Measurements from ENCODE around the gene REV3L.

The REV3L gene

GRCh38 chr6:111423960-111424846 lies 58.8 kb downstream of the REV3L start:
- DNase-seq (ENCODE audit: low spot score) = no peak

GRCh38 chr6:111423055-111423633 lies 59.9 kb downstream of the REV3L start:
- no peak for DNase-seq (ENCODE audit: low spot score)

DNA sequence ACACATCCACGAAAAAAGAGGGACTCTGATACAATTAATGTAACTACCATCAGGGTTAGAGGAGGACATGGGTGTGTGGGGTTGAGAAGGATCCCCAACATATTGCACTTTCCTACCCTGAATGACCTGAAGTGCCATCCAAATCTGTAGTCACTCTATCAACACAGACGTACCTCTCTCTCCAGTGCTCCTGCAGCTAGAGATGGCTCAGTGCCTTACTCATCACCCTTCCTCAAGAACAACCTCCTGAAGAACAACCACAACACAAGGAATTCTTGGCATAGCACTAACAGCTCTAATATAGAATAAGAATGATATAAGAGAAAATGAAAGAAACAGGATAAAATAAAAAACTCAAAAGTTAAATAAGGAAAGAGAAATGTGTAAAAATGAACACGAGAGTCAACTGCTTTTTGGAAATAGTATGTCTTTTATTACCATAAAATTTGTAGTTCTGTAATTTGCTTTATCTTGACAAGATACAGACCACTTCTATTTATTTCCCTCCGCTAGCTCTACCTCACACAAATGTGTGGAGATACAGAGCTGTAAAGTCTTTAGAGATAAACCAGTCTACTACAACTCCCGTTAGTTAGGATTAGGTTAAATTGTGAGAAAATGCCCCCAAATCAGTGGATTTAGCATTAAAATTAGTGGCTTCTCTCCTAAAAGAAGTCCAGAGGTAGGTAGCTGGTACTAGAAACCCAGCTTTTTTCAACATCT lies 63.9 kb downstream of the REV3L start:
- no peak for DNase-seq (ENCODE audit: low spot score)

DNA sequence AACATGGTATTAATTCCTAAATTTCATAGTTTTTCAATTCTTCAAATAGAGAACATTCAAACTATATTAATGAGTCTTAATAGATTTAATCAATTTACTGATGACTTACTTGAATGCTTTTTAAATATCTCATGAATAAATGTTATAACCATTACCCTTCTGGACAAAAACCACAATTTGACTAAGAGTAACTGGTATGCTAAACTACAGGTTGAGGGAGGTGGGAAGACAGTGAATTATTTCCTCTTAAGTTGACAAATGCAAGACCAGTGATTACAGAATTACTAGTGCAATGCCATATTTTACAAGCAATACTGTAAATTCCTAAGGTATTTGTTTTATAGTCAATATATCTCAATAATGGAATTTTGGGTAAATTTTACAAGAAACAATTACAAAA lies 65.1 kb downstream of the REV3L start:
- DNase-seq (ENCODE audit: low spot score) = no peak

- no peak for DNase-seq (ENCODE audit: low spot score)
These were observed 65.8 kb downstream of the REV3L start for GRCh38 chr6:111417181-111417585.

GRCh38 chr6:111416529-111416928 lies 66.5 kb downstream of the REV3L start:
- DNase-seq (ENCODE audit: low spot score) = no peak

DNA sequence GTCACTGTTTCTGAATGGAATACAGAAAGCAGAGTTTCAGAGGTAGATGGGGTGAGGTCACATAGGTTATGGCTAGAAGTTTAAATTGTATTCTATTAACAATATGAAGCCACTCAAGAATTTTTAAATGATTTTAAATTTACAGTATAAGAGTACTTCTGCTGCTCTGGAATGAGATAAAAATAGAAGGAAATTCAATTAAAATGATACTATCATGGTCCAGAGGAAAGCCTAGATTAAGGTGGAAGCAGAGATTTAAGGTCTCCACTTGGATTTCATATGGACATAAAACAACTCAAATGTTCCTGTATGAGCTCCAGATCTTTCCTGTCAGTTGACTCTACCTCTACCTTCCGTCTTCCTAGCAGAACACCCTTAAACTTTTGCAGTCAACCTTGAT lies 68.6 kb downstream of the REV3L start:
- DNase-seq (ENCODE audit: low spot score) = no peak

DNA sequence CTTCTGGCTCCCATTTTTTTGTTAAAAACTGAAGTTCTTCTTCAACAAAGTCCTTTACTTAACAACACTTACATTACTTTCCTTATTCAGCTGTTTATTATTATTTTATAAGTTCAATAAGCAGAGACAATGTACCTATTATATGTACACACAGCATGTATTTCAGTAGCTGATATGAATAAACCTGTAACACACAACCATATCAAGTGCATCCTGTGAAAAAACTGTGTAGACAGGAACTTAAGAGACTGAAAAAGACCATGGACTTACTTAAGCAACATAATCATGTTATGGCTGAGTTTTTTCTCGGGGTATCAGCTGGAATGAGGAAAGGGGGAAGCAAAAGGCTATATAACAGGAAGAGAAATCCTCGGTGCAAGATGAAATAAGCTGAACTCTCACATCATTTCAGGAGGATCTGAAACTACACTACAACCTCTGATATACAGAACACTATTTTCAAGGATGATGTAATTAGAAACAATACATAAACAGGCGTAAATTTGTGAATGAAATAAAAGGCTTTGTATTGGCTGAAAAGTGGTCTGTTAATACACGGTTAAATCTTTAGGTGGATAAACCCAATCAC lies 70.9 kb downstream of the REV3L start:
- DNase-seq (ENCODE audit: low spot score) = no peak

DNA sequence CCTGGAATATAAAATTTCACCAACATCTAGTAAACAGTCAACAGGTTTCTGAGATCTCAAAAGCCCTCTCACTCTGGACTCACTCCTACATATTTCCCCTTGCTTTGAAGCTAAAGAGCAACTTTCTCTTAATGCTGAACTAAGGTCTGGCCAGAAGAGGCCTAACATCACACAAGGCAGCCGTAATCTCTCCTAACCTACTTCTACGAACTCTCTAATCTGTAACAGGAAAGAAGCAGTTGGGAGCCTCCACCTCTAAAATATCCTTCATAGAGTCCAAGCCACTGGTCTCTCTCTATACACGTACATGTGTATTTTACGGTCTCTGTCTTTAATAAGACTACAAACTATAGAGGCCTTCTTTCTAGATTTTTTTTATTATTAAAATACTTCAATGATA lies 72.0 kb downstream of the REV3L start:
- DNase-seq (ENCODE audit: low spot score) = no peak

GRCh38 chr6:111410371-111410770 lies 72.6 kb downstream of the REV3L start:
- DNase-seq (ENCODE audit: low spot score) = no peak

GRCh38 chr6:111409430-111409829 lies 73.6 kb downstream of the REV3L start:
- DNase-seq (ENCODE audit: low spot score) = no peak

GRCh38 chr6:111407686-111408085 lies 75.3 kb downstream of the REV3L start:
- no peak for DNase-seq (ENCODE audit: low spot score)

GRCh38 chr6:111406200-111406721 lies 76.8 kb downstream of the REV3L start:
- DNase-seq (ENCODE audit: low spot score) = no peak

DNA sequence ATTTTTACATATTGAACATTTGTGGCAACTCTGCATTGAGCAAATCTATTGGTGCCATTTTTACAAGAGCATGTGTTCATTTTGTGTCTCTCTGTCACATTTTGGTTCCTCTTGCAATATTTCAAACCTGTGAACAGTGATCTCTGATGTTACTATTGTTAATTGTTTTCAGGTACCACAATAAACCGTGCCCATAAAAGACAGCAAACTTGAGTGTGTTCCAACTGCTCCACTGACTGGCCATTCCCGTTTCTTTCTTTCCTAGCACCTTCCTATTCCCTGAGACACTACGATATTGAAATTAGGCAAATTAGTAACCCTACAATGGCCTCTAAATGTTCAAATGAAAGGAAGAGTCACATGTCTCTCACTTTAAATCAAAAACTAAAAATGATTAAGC lies 79.6 kb downstream of the REV3L start:
- DNase-seq (ENCODE audit: low spot score) = no peak

DNA sequence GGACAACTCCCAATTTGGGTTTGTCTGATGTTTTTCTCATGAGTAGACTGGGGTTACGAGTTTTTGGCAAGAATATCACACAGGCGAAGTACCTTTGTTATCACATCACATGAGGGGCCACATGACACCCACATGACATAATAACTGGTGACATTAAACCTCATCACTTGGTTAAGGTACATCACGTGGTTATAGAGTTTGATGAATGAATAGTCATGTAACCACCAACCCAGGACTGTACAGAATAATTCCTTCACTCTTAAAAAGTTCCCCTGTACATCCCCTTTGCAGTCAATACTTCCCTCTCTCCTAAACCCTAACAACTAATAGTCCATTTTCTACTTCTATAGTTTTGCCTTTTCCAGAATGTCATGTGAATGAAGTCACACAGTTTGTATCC lies 83.4 kb downstream of the REV3L start:
- DNase-seq (ENCODE audit: low spot score) = no peak

GRCh38 chr6:111388681-111389080 lies 94.3 kb downstream of the REV3L start:
- DNase-seq (ENCODE audit: low spot score) = no peak

DNA sequence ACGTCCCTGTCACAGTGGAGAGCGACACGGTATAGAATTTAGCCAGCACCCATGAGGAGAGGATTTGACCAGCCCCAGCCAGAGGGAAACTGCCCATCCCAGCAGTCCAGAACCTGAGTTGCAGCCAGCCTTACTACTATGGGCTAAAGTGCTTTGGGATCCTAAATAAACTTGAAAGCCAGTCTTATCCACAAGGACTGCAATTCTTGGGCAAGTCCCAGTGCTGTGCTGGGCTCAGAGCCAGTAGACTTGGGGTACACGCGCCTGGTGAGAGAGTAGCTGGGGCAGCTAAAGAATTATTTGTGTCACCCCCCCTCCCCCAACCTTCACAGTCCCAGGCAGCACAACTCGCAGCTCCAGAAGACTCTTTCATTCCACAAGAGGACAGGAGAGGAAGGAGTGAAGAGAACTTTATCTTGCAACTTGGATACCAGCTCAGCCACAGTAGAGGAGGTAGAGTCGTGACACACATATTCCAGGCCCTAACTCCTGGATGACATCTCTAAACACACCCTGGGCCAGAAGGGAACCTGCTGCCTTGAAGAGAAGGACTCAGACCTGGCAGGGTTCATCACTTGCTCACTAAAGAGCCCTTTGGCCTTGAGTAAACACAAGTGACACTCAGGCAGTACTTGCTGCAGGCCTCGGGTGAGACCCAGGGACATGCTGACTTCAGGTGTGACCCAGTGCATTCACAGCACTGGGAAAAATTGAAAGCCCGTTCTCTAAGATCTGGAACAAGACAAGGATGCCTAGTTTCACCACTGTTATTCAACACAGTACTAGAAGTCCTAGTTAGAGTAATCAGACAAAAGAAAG lies 100.3 kb downstream of the REV3L start:
- DNase-seq (ENCODE audit: low spot score) = no peak

GRCh38 chr6:111381728-111382127 lies 101.3 kb downstream of the REV3L start:
- DNase-seq (ENCODE audit: low spot score) = no peak

DNA sequence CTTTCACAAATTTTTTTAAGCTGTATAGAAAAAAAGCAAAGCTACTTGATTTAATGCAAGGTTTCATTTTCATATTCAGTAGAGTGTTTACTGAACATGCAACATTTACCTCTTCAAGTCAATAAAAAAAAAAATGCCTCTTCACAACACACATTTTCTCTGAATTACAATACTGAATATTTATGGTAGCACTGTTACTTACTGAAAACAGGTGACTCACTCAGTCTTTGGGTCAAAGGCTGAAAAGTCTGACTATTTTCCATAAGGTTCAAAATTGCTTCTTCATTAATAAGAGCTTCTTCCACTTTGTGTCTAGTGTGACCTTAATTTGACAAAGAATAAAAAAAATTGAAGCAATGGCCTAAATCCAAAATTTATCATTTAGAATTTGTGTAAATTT lies 101.9 kb downstream of the REV3L start:
- no peak for DNase-seq (ENCODE audit: low spot score)

GRCh38 chr6:111379831-111380230 lies 103.2 kb downstream of the REV3L start:
- DNase-seq (ENCODE audit: low spot score) = no peak

- no peak for DNase-seq (ENCODE audit: low spot score)
These were observed 103.7 kb downstream of the REV3L start for GRCh38 chr6:111379302-111379701.

Data from HuH-7 (cell line).